ENCODE data around the gene SDF2.
A peak's percentile ranks its signal among the peaks of the same experiment; 100 is the strongest.
"Not testable (repeated sequence)": the region's sequence is repeated elsewhere in the genome, so short reads cannot be mapped to it uniquely, and the experiment has no call there.

SDF2 gene

GRCh38 chr17:28675490-28675889 is 13.8 kb upstream of the SDF2 start:
- Histone ChIP-seq H3K4me3 (ENCODE audit: low read length) (no peak overlapping the region), H3K9me3 (ENCODE audit: insufficient read depth, low read depth, low read length) (no peaks in the 10 kb centered on the region), H3K9ac (ENCODE audit: low read depth, low read length) (no peak overlapping the region), H3K27ac (ENCODE audit: low read length) (no peak overlapping the region), H3K36me3 (ENCODE audit: insufficient read depth, low read depth, low read length) (peaks cover 99% of the 10 kb centered on the region), H3K27me3 (ENCODE audit: insufficient read depth, low read length) (no peaks in the 10 kb centered on the region), H3K4me1 (ENCODE audit: insufficient read depth, low read length) (no peaks in the 10 kb centered on the region)

GRCh38 chr17:28669918-28670317 is 8.2 kb upstream of the SDF2 start:
- Histone ChIP-seq H3K27ac (ENCODE audit: low read length) (no peak overlapping the region), H3K9me3 (ENCODE audit: insufficient read depth, low read depth, low read length) (no peaks in the 10 kb centered on the region), H3K36me3 (ENCODE audit: insufficient read depth, low read depth, low read length) (peaks cover 80% of the 10 kb centered on the region), H3K9ac (ENCODE audit: low read depth, low read length) (no peak overlapping the region), H3K27me3 (ENCODE audit: insufficient read depth, low read length) (no peaks in the 10 kb centered on the region), H3K4me1 (ENCODE audit: insufficient read depth, low read length) (no peaks in the 10 kb centered on the region), H3K4me3 (ENCODE audit: low read length) (no peak overlapping the region)

GRCh38 chr17:28667870-28668269 is 6.2 kb upstream of the SDF2 start:
- Histone ChIP-seq H3K9me3 (ENCODE audit: insufficient read depth, low read depth, low read length) (no peaks in the 10 kb centered on the region), H3K36me3 (ENCODE audit: insufficient read depth, low read depth, low read length) (peaks cover 61% of the 10 kb centered on the region), H3K27ac (ENCODE audit: low read length) (no peak overlapping the region), H3K4me1 (ENCODE audit: insufficient read depth, low read length) (peaks cover 6% of the 10 kb centered on the region; the same call in 1 of the 2 replicates), H3K9ac (ENCODE audit: low read depth, low read length) (no peak overlapping the region; the same call in 1 of the 2 replicates), H3K27me3 (ENCODE audit: insufficient read depth, low read length) (no peaks in the 10 kb centered on the region), H3K4me3 (ENCODE audit: low read length) (no peak overlapping the region)

- no peak overlapping the region for H3K27ac ChIP-seq (ENCODE audit: low read length)
- H3K9me3 ChIP-seq (ENCODE audit: insufficient read depth, low read depth, low read length): no peaks in the 10 kb centered on the region
- H3K27me3 ChIP-seq (ENCODE audit: insufficient read depth, low read length): no peaks in the 10 kb centered on the region
- no peak overlapping the region for H3K4me3 ChIP-seq (ENCODE audit: low read length)
- H3K9ac ChIP-seq (ENCODE audit: low read depth, low read length): no peak overlapping the region
- peaks cover 42% of the 10 kb centered on the region for H3K36me3 ChIP-seq (ENCODE audit: insufficient read depth, low read depth, low read length)
- H3K4me1 ChIP-seq (ENCODE audit: insufficient read depth, low read length): peaks cover 7% of the 10 kb centered on the region; the same call in 1 of the 2 replicates
These were observed 4.3 kb upstream of the SDF2 start for GRCh38 chr17:28665994-28666393.

- H3K9me3 ChIP-seq (ENCODE audit: insufficient read depth, low read depth, low read length): peaks cover 8% of the 10 kb centered on the region
- no peak overlapping the region for H3K9ac ChIP-seq (ENCODE audit: low read depth, low read length)
- no peak overlapping the region for H3K27ac ChIP-seq (ENCODE audit: low read length)
- peak overlapping the region; percentile 97; the same call in 1 of the 2 replicates for H3K4me3 ChIP-seq (ENCODE audit: low read length)
- peaks cover 7% of the 10 kb centered on the region; the same call in 1 of the 2 replicates for H3K4me1 ChIP-seq (ENCODE audit: insufficient read depth, low read length)
- H3K27me3 ChIP-seq (ENCODE audit: insufficient read depth, low read length): no peaks in the 10 kb centered on the region
- peaks cover 40% of the 10 kb centered on the region for H3K36me3 ChIP-seq (ENCODE audit: insufficient read depth, low read depth, low read length)
These were observed 2.0 kb upstream of the SDF2 start for GRCh38 chr17:28663723-28664122.

GRCh38 chr17:28662527-28662829 is 772 bp upstream of the SDF2 start:
- Histone ChIP-seq H3K27ac (ENCODE audit: low read length) (peak overlapping the region; percentile 89), H3K4me3 (ENCODE audit: low read length) (peak overlapping the region; percentile 97), H3K4me1 (ENCODE audit: insufficient read depth, low read length) (peaks cover 7% of the 10 kb centered on the region; the same call in 1 of the 2 replicates), H3K9ac (ENCODE audit: low read depth, low read length) (peak overlapping the region; percentile 97), H3K27me3 (ENCODE audit: insufficient read depth, low read length) (no peaks in the 10 kb centered on the region), H3K9me3 (ENCODE audit: insufficient read depth, low read depth, low read length) (peaks cover 8% of the 10 kb centered on the region), H3K36me3 (ENCODE audit: insufficient read depth, low read depth, low read length) (peaks cover 36% of the 10 kb centered on the region)

- not testable (repeated sequence) for H3K27ac ChIP-seq (ENCODE audit: low read length); H3K9ac ChIP-seq (ENCODE audit: low read depth, low read length); H3K4me3 ChIP-seq (ENCODE audit: low read length); H3K4me1 ChIP-seq (ENCODE audit: insufficient read depth, low read length); H3K27me3 ChIP-seq (ENCODE audit: insufficient read depth, low read length); H3K9me3 ChIP-seq (ENCODE audit: insufficient read depth, low read depth, low read length)
- H3K36me3 ChIP-seq (ENCODE audit: insufficient read depth, low read depth, low read length): peaks cover 29% of the 10 kb centered on the region
These were observed 2.2 kb downstream of the SDF2 start for GRCh38 chr17:28659497-28659881.

GRCh38 chr17:28658766-28659496 is 2.8 kb downstream of the SDF2 start:
- not testable (repeated sequence) for H3K27ac ChIP-seq (ENCODE audit: low read length); H3K4me1 ChIP-seq (ENCODE audit: insufficient read depth, low read length); H3K27me3 ChIP-seq (ENCODE audit: insufficient read depth, low read length); H3K4me3 ChIP-seq (ENCODE audit: low read length); H3K9ac ChIP-seq (ENCODE audit: low read depth, low read length); H3K9me3 ChIP-seq (ENCODE audit: insufficient read depth, low read depth, low read length)
- H3K36me3 ChIP-seq (ENCODE audit: insufficient read depth, low read depth, low read length): peaks cover 29% of the 10 kb centered on the region

- peaks cover 29% of the 10 kb centered on the region for H3K36me3 ChIP-seq (ENCODE audit: insufficient read depth, low read depth, low read length)
- H3K9ac ChIP-seq (ENCODE audit: low read depth, low read length); H3K4me3 ChIP-seq (ENCODE audit: low read length); H3K9me3 ChIP-seq (ENCODE audit: insufficient read depth, low read depth, low read length); H3K27ac ChIP-seq (ENCODE audit: low read length); H3K4me1 ChIP-seq (ENCODE audit: insufficient read depth, low read length); H3K27me3 ChIP-seq (ENCODE audit: insufficient read depth, low read length): not testable (repeated sequence)
These were observed 3.4 kb downstream of the SDF2 start for GRCh38 chr17:28658342-28658741.

- no peak overlapping the region for H3K27ac ChIP-seq (ENCODE audit: low read length)
- peaks cover 34% of the 10 kb centered on the region for H3K36me3 ChIP-seq (ENCODE audit: insufficient read depth, low read depth, low read length)
- no peaks in the 10 kb centered on the region for H3K27me3 ChIP-seq (ENCODE audit: insufficient read depth, low read length)
- no peak overlapping the region for H3K4me3 ChIP-seq (ENCODE audit: low read length)
- no peak overlapping the region for H3K9ac ChIP-seq (ENCODE audit: low read depth, low read length)
- H3K9me3 ChIP-seq (ENCODE audit: insufficient read depth, low read depth, low read length): peaks cover 8% of the 10 kb centered on the region
- H3K4me1 ChIP-seq (ENCODE audit: insufficient read depth, low read length): no peaks in the 10 kb centered on the region; the same call in 1 of the 2 replicates
These were observed 4.0 kb downstream of the SDF2 start for GRCh38 chr17:28657756-28658155.

- Histone ChIP-seq H3K4me3 (ENCODE audit: low read length) (no peak overlapping the region), H3K9me3 (ENCODE audit: insufficient read depth, low read depth, low read length) (peaks cover 4% of the 10 kb centered on the region), H3K9ac (ENCODE audit: low read depth, low read length) (no peak overlapping the region), H3K27me3 (ENCODE audit: insufficient read depth, low read length) (no peaks in the 10 kb centered on the region), H3K27ac (ENCODE audit: low read length) (no peak overlapping the region), H3K4me1 (ENCODE audit: insufficient read depth, low read length) (no peaks in the 10 kb centered on the region), H3K36me3 (ENCODE audit: insufficient read depth, low read depth, low read length) (peaks cover 48% of the 10 kb centered on the region)
These were observed 6.5 kb downstream of the SDF2 start for GRCh38 chr17:28655160-28655559.

GRCh38 chr17:28648698-28649097 is 13.0 kb downstream of the SDF2 start:
- Histone ChIP-seq H3K27me3 (ENCODE audit: insufficient read depth, low read length) (no peaks in the 10 kb centered on the region), H3K4me1 (ENCODE audit: insufficient read depth, low read length) (peaks cover 2% of the 10 kb centered on the region; the same call in 1 of the 2 replicates), H3K9me3 (ENCODE audit: insufficient read depth, low read depth, low read length) (no peaks in the 10 kb centered on the region), H3K9ac (ENCODE audit: low read depth, low read length) (no peak overlapping the region), H3K36me3 (ENCODE audit: insufficient read depth, low read depth, low read length) (peaks cover 36% of the 10 kb centered on the region), H3K4me3 (ENCODE audit: low read length) (no peak overlapping the region), H3K27ac (ENCODE audit: low read length) (no peak overlapping the region)
